ENCODE results near the gene FADD.

FADD gene

GRCh38 chr11:70233962-70234361 lies 30.9 kb downstream of the FADD start:
- no peak for DNase-seq (ENCODE audit: low read depth)

GRCh38 chr11:70240337-70240736 lies 37.2 kb downstream of the FADD start:
- no peak for DNase-seq (ENCODE audit: low read depth)

- DNase-seq (ENCODE audit: low read depth): no peak
Measured at GRCh38 chr11:70241709-70242108, 38.6 kb downstream of the FADD start.

- DNase-seq (ENCODE audit: low read depth): no peak
Measured at GRCh38 chr11:70242885-70243284, 39.8 kb downstream of the FADD start.

GRCh38 chr11:70243912-70244652 lies 41.0 kb downstream of the FADD start:
- no peak for DNase-seq (ENCODE audit: low read depth)

GRCh38 chr11:70244698-70245097 lies 41.6 kb downstream of the FADD start:
- no peak for DNase-seq (ENCODE audit: low read depth)

GRCh38 chr11:70246196-70246595 lies 43.1 kb downstream of the FADD start:
- no peak for DNase-seq (ENCODE audit: low read depth)

- DNase-seq (ENCODE audit: low read depth): no peak
Measured at GRCh38 chr11:70247042-70247709, 44.1 kb downstream of the FADD start.

- DNase-seq (ENCODE audit: low read depth): no peak
Measured at GRCh38 chr11:70247710-70248072, 44.6 kb downstream of the FADD start.

GRCh38 chr11:70250876-70251658 lies 48.0 kb downstream of the FADD start:
- no peak for DNase-seq (ENCODE audit: low read depth)

GRCh38 chr11:70251659-70252321 lies 48.7 kb downstream of the FADD start:
- no peak for DNase-seq (ENCODE audit: low read depth)

GRCh38 chr11:70252844-70253243 lies 49.7 kb downstream of the FADD start:
- DNase-seq (ENCODE audit: low read depth): no peak

- no peak for DNase-seq (ENCODE audit: low read depth)
Measured at GRCh38 chr11:70255477-70256116, 52.5 kb downstream of the FADD start.

All from stimulated activated CD8-positive, alpha-beta memory T cell treated with anti-CD3 and anti-CD28 coated beads, Interleukin-12 subunit alpha, Interleukin-12 subunit beta, amount 100 ng/mL, for 1 hour (primary cell).